H1 (cell line): Measurements from ENCODE around the gene KCNA2. TPM values are rescaled to one million over a fixed set of nuclear protein-coding genes. Genes with fewer than 3 reads are reported as not detected.

Source experiments
- JUN ChIP-seq: IDR thresholded peaks from 2 replicates; pipeline ENCODE4 v1.6.1; 2011; ENCODE audit warnings: low read depth, mild to moderate bottlenecking, improper control_type of control experiment, low read length
- SP4 ChIP-seq: IDR thresholded peaks from 2 replicates; pipeline ENCODE4 v1.6.1; 2012; ENCODE audit warnings: low read length, inconsistent platforms
- polyA plus RNA-seq, 7 experiments: library from polyadenylated mRNA; depleted of rRNA in 3 of 7; stranded (reverse) in 5 of 7; unstranded in 2 of 7; fragments of >200 nt in 5 of 7; fragments of 200-250 nt in 2 of 7; gene quantifications; 1 replicate in 5 of 7; 2 replicates in 1 of 7; 4 replicates in 1 of 7; pipeline versions ENCODE4 v1.2.1 to v1.2.3, GENCODE V29; 2011 to 2013; ENCODE audit warnings: missing spikeins in 2 of 7, mixed read lengths in 2 of 7
- total RNA-seq: library from RNA; stranded (reverse); fragmentation: NEBNext Ultra II Directional; extraction: Animal tissue kit (Norgen Biotek cat#: 25700); gene quantifications from 2 replicates; pipeline ENCODE4 v1.2.1, GENCODE V29; 2021

KCNA2 gene
- total and polyA plus RNA-seq, 2 of the 8 experiments (the other 6 are each of a cell fraction or from before 2014, with no cell fraction given): 0.26 to 0.78 TPM

DNA sequence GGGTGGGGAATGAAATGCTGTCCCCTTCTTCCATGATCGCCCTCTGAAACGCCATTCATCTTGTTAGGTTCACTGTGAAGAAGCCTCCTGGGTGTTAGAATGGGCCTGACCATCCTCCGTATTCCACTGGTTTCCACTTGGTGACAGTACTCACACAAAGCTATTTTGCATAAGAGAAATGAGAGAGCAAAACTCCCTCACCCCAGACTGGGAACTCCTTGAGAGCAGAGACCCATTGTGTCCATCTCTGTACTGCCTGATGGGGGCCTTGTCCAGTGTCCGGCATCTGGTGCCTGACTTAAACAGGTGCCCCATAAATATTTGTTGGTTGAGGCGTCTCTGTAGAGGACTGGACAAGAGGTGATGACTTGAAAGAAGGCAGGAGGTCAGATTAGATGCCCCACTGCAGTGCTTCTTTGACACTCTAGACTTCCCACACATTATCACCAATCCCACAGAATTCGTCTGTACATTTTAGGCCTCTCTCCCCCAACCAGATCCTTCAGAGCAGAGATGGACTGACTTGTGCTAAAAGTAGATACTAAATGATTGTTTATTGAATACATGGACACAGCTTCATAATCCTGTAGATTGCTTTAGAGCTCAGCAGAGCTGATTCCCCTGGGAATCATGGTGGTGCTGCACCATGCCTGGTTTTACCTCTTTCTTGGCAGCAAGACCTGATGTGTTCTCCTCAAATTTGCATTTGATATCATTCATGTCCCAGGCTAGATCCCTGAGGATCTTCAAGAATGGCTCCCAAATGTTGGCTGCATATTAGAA is 22.4 kb upstream of the KCNA2 start (continued):
- TF ChIP-seq SP4 (no peak), JUN (no peak)
- TF ChIP-seq, all 59 proteins: peak for 0
